ENCODE data around the gene ZNF552.

DNA sequence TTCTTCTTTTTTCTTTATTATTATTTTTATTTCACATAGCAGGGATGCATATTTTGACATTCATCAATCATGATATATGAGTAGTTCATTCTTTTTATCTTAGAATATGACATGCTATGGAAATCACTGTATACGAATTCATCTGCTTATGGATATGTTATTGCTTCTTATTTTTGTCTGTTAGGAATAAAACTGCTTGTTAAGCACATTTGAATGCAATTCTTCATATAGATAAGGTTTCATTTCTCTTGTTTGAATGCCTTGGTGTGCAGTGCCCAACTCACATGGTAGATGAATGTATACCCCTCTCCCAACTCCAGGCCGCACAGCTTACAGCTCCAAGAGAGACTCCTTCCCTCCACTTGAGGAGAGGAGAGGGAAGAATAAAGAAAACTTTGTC lies 56.8 kb downstream of the ZNF552 start:
- TF ChIP-seq, protein P1, sequence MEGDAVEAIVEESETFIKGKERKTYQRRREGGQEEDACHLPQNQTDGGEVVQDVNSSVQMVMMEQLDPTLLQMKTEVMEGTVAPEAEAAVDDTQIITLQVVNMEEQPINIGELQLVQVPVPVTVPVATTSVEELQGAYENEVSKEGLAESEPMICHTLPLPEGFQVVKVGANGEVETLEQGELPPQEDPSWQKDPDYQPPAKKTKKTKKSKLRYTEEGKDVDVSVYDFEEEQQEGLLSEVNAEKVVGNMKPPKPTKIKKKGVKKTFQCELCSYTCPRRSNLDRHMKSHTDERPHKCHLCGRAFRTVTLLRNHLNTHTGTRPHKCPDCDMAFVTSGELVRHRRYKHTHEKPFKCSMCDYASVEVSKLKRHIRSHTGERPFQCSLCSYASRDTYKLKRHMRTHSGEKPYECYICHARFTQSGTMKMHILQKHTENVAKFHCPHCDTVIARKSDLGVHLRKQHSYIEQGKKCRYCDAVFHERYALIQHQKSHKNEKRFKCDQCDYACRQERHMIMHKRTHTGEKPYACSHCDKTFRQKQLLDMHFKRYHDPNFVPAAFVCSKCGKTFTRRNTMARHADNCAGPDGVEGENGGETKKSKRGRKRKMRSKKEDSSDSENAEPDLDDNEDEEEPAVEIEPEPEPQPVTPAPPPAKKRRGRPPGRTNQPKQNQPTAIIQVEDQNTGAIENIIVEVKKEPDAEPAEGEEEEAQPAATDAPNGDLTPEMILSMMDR (IDR thresholded peaks at IDR 0.05; ENCODE audit: borderline replicate concordance, extremely low read depth, low read length, poor library complexity, severe bottlenecking): no peak
- no peak for TF ChIP-seq EZH2 (IDR thresholded peaks at IDR 0.05; ENCODE audit: borderline replicate concordance, low read depth, low read length, severe bottlenecking)
